Neutrophil (primary cell): Measurements from ENCODE around the gene ADRB2.
A peak's percentile ranks its signal among the peaks of the same experiment; 100 is the strongest.

Source experiments
- H3K27ac ChIP-seq: fragments of 200-600 bp; sonication (generic); 2 replicates; pipeline ENCODE4 v1.5.1; 2016; ENCODE audit warnings: mild to moderate bottlenecking, moderate library complexity
- H3K27me3 ChIP-seq: fragments of 200-600 bp; sonication (generic); 2 replicates; pipeline ENCODE4 v1.6.0; 2016; ENCODE audit warnings: mild to moderate bottlenecking
- H3K36me3 ChIP-seq: fragments of 200-600 bp; sonication (generic); 2 replicates; pipeline ENCODE4 v1.5.1; 2017
- H3K4me1 ChIP-seq, 2 experiments: fragments of 200-600 bp in 1 of 2; sonication (generic) in 1 of 2; 1 replicate in 1 of 2; 2 replicates in 1 of 2; pipeline versions ENCODE4 v1.5.1 to v1.6.1; 2013 to 2016; ENCODE audit warnings: low read depth in 1 of 2, low read length in 1 of 2, mild to moderate bottlenecking in 1 of 2, moderate library complexity in 1 of 2; ENCODE audit not compliant: control insufficient read depth in 1 of 2, insufficient read depth in 1 of 2
- H3K4me3 ChIP-seq, 2 experiments: fragments of 200-600 bp in 1 of 2; sonication (generic) in 1 of 2; 1 replicate in 1 of 2; 2 replicates in 1 of 2; pipeline ENCODE4 v1.5.1; 2013 to 2016; ENCODE audit warnings: low read depth in 1 of 2, low read length in 1 of 2, mild to moderate bottlenecking in 1 of 2, moderate library complexity in 1 of 2
- H3K9me3 ChIP-seq: fragments of 200-600 bp; sonication (generic); 2 replicates; pipeline ENCODE4 v1.5.1; 2016
- CTCF ChIP-seq: fragments of 200-600 bp; sonication (generic); IDR thresholded peaks from 2 replicates; pipeline ENCODE4 v1.5.1; 2016; ENCODE audit warnings: antibody characterized with exemption

The ADRB2 gene

GRCh38 chr5:148831590-148832565 lies 5.5 kb downstream of the ADRB2 start:
- Histone ChIP-seq H3K27ac (peak overlapping the region; percentile 47), H3K9me3 (no peaks in the 10 kb centered on the region), H3K4me3 (peak overlapping the region in 1 of 2 experiments; percentile 84), H3K36me3 (peaks cover 12% of the 10 kb centered on the region), H3K4me1 (peaks cover 63 to 81% of the 10 kb centered on the region in 2 experiments), H3K27me3 (no peaks in the 10 kb centered on the region)
- TF ChIP-seq CTCF = no peak

DNA sequence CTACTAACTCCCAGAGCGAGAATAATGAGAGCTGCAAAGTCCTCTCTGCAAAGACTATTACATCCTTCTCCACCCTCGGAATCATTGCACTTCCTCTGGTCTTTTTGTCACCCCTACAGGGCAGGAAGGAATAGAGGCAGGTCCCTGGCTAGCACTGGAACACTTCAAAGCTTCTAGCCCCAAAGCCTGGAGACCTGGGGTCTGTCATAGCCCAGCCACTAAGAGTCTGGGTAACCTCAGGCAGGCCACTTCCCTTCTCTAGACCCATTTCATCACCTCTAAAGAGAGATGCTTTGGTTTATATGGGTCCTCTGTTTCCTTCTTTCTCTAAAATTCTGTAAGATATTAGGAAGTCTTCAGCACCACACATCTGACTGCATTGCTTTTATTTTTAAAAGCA lies 6.7 kb downstream of the ADRB2 start:
- no peaks in the 10 kb centered on the region for H3K27me3 ChIP-seq
- H3K36me3 ChIP-seq = peaks cover 20% of the 10 kb centered on the region
- no peak for TF ChIP-seq CTCF
- H3K4me1 ChIP-seq = peaks cover 51 to 68% of the 10 kb centered on the region in 2 experiments
- H3K9me3 ChIP-seq = no peaks in the 10 kb centered on the region
- peak overlapping the region in 1 of 2 experiments; percentile 26 for H3K4me3 ChIP-seq
- peak overlapping the region; percentile 54 for H3K27ac ChIP-seq

DNA sequence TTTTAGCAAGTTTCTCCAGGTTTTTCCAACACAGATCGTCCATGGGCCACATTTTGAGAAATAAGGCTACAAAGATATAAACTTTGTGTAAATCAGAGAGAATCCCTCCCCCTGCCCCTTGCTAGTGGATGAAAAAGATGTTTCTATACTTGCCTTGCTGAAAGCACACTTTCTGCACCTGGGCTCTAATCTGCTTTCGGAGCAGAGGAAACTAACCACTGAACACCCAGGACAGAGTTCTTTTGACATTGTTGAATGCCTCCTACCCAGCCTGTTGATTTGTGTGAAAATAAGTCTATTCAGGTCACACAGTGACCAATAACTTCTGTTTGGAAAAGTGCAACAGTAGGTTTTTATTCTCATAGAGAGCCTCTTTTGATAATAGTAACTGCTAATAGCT lies 7.5 kb downstream of the ADRB2 start:
- Histone ChIP-seq H3K9me3 (no peaks in the 10 kb centered on the region), H3K27ac (peak overlapping the region; percentile 35), H3K4me3 (no peak overlapping the region), H3K36me3 (peaks cover 28% of the 10 kb centered on the region), H3K27me3 (no peaks in the 10 kb centered on the region), H3K4me1 (peaks cover 43 to 60% of the 10 kb centered on the region in 2 experiments)
- TF ChIP-seq CTCF = no peak

DNA sequence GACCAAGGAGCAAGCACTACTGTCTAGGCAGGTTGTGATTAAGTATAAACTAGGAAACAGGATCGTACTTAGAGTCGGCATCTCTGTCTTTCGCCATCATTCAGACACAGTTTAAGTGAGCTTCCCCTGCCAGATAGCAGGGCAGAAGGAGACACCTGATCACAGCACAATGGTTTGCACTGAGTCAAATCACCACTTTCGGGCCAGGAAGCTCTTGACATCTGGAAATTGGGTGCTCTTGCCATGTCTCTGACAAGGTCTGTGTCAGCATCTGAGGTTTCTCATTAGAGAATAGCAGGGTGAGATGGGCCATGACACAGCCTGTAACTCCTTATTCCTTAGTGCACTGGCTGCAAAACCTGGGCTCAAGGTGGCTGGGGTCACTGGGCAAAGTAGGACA lies 8.3 kb downstream of the ADRB2 start:
- Histone ChIP-seq H3K4me1 (peaks cover 35 to 52% of the 10 kb centered on the region in 2 experiments), H3K9me3 (no peaks in the 10 kb centered on the region), H3K27ac (peak overlapping the region; percentile 35), H3K36me3 (peaks cover 28% of the 10 kb centered on the region), H3K27me3 (no peaks in the 10 kb centered on the region), H3K4me3 (no peak overlapping the region)
- TF ChIP-seq CTCF = no peak

DNA sequence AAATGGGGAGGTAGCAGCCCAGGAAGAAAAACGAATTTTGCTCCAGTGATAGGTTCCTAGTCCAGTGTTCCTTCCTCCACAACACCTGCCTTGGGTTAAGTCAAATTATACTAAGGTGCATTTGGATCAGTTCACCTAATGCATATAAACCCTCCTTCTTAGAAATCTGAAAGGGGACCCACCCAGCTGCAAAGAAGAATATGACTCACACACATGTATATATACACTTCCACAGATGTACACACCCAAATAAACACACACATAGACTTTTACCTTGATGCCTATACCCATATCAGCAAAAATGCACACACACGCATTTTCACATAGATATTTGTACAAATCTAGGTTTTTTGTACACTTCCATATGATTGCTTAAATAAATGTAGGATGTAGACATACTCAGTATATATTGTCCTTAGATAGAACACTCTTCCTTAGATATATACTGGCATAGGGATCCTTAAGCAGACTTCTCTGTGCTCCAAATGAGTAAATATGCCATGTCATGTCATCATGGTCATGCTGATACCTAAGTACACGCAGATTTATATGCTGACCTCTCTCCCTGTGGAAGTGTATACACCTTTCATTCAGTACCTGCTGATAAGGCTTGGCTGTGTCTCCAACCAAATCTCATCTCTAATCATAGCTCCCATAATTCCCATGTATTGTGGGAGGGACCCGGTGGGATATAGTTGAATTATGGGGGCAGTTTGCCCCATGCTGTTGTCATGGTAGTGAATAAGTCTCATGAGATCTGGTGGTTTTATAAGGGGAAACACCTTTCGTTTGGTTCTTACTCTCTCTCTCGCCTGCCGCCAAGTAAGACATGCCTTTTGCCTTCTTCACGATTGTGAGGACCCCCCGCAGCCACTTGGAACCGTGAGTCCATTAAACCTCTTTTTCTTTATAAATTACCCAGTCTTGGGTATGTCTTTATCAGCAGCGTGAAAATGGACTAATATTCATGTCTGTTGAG lies 10.2 kb downstream of the ADRB2 start:
- Histone ChIP-seq H3K4me1 (peaks cover 17 to 34% of the 10 kb centered on the region in 2 experiments), H3K27ac (no peak overlapping the region), H3K27me3 (no peaks in the 10 kb centered on the region), H3K36me3 (peaks cover 39% of the 10 kb centered on the region), H3K4me3 (no peak overlapping the region), H3K9me3 (no peaks in the 10 kb centered on the region)
- no peak for TF ChIP-seq CTCF
